Measurements from ENCODE around the gene VSX1.

GRCh38 chr20:25083773-25084625 lies 2.1 kb upstream of the VSX1 start:
- TF ChIP-seq EZH2 (IDR thresholded peaks at IDR 0.05; ENCODE audit: borderline replicate concordance, low read depth, low read length, poor library complexity, severe bottlenecking) = peak; percentile 4
- TF ChIP-seq CTCF (conservative IDR thresholded peaks at IDR 0.05; ENCODE audit: low read depth, low read length) = peak; percentile 53

Data from A673 (cell line).